K562 (cell line): ENCODE results near the gene SLC5A2.

Experiments used
- CBFB ChIP-seq: sonication (generic); formaldehyde crosslinking; IDR thresholded peaks from 2 replicates; pipeline ENCODE4 v1.4.0; 2020; ENCODE audit warnings: mild to moderate bottlenecking, missing genetic modification reagents
- CREB1 ChIP-seq, 2 experiments: sonication (generic) in 1 of 2; formaldehyde crosslinking in 1 of 2; IDR thresholded peaks; 2 replicates each; pipeline versions ENCODE4 v1.6.1 to v1.8.0; 2012 to 2022; ENCODE audit warnings: inconsistent platforms in 1 of 2, mild to moderate bottlenecking in 1 of 2, missing genetic modification reagents in 1 of 2, moderate library complexity in 1 of 2
- ELF4 ChIP-seq: fragments of 450-650 bp; formaldehyde crosslinking; IDR thresholded peaks from 2 replicates; pipeline ENCODE4 v1.4.0; 2022; ENCODE audit warnings: missing genetic modification characterization
- HDAC2 ChIP-seq: fragments of 450-650 bp; IDR thresholded peaks from 2 replicates; pipeline ENCODE4 v1.6.1; 2016; ENCODE audit warnings: mild to moderate bottlenecking
- HNRNPH1 ChIP-seq: fragments of 200-400 bp; formaldehyde crosslinking; optimal IDR thresholded peaks from 2 replicates; pipeline ENCODE3; 2017; ENCODE audit warnings: low read depth, mild to moderate bottlenecking, low read length, moderate library complexity
- MYBL2 ChIP-seq, 2 experiments: fragments of 450-650 bp in 1 of 2; sonication (generic) in 1 of 2; formaldehyde crosslinking in 1 of 2; IDR thresholded peaks; 2 replicates each; pipeline versions ENCODE4 v1.6.1 to v1.8.1; 2017 to 2022; ENCODE audit warnings: borderline replicate concordance in 1 of 2, inconsistent platforms in 1 of 2, low read depth in 1 of 2, mild to moderate bottlenecking in 1 of 2, missing genetic modification reagents in 1 of 2, moderate library complexity in 1 of 2
- RAD21 ChIP-seq, 2 experiments: fragments of 250-450 bp in 1 of 2; fragments of 450-650 bp in 1 of 2; sonication (Bioruptor Pico) in 1 of 2; formaldehyde crosslinking in 1 of 2; IDR thresholded peaks in 1 of 2; conservative IDR thresholded peaks in 1 of 2; 2 replicates each; pipeline versions ENCODE4 v1.4.0 to v1.8.0; 2020 to 2022; ENCODE audit warnings: mild to moderate bottlenecking in 2 of 2, moderate library complexity in 1 of 2
- ZBTB7A ChIP-seq: IDR thresholded peaks from 2 replicates; pipeline ENCODE4 v1.6.1; 2011; ENCODE audit warnings: low read depth, mild to moderate bottlenecking, low read length, moderate library complexity, borderline replicate concordance; ENCODE audit not compliant: control insufficient read depth
- TF ChIP-seq, protein P1 (sequence below): fragments of 200-800 bp; sonication (Bioruptor generic); IDR thresholded peaks from 2 replicates; pipeline ENCODE4 v1.6.1; 2016; ENCODE audit warnings: missing genetic modification characterization, missing compliant biosample characterization
- TF ChIP-seq, protein P2 (sequence below), 3 experiments: IDR thresholded peaks in 2 of 3; conservative IDR thresholded peaks in 1 of 3; 2 replicates each; pipeline ENCODE4 v1.5.1; 2011 to 2012; ENCODE audit warnings: low read length in 3 of 3, mild to moderate bottlenecking in 3 of 3, control low read depth in 2 of 3, improper control_type of control experiment in 1 of 3, inconsistent platforms in 1 of 3, low read depth in 1 of 3, mixed read lengths in 1 of 3, moderate library complexity in 1 of 3; ENCODE audit not compliant: insufficient read depth in 2 of 3
- TF ChIP-seq, protein P3 (sequence below), 2 experiments: fragments of 450-650 bp; formaldehyde crosslinking in 1 of 2; IDR thresholded peaks; 2 replicates each; pipeline versions ENCODE4 v1.4.0 to v1.6.1; 2014 to 2020; ENCODE audit warnings: mild to moderate bottlenecking in 2 of 2, borderline replicate concordance in 1 of 2, low read depth in 1 of 2

DNA sequence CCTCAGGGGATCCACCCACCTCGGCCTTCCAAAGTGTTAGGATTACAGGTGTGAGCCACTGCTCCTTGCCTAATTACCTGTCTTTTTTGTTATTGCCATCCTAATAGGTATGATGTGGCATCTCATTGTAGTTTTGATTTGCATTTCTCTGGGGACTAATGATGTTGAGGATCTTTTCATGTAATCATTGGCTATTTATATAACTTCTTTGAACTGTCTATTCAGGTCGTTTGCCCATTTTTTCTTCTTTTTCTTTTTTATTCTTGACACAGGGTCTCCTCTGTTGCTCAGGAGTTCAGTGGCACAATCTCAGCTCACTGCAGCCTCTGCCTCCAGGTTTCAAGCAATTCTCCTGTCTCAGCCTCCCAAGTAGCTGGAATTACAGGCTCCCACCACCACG lies 12.3 kb upstream of the SLC5A2 start:
- TF ChIP-seq CBFB (CRISPR knock-in tag) (no peak), MYBL2 (IDR thresholded peaks at IDR 0.05; ENCODE audit: low read depth) (no peak), MYBL2 (CRISPR knock-in tag; IDR thresholded peaks at IDR 0.05; ENCODE audit: borderline replicate concordance) (no peak), ZBTB7A (no peak), HDAC2 (no peak), ELF4 (CRISPR knock-in tag) (no peak), CREB1 (IDR thresholded peaks at IDR 0.05) (no peak), CREB1 (CRISPR knock-in tag; IDR thresholded peaks at IDR 0.05) (no peak), HNRNPH1 (no peak), RAD21 (CRISPR knock-in tag; conservative IDR thresholded peaks at IDR 0.05 in 1 of 2, IDR thresholded peaks at IDR 0.05 in 1 of 2) (no peak)
- TF ChIP-seq, protein P1, sequence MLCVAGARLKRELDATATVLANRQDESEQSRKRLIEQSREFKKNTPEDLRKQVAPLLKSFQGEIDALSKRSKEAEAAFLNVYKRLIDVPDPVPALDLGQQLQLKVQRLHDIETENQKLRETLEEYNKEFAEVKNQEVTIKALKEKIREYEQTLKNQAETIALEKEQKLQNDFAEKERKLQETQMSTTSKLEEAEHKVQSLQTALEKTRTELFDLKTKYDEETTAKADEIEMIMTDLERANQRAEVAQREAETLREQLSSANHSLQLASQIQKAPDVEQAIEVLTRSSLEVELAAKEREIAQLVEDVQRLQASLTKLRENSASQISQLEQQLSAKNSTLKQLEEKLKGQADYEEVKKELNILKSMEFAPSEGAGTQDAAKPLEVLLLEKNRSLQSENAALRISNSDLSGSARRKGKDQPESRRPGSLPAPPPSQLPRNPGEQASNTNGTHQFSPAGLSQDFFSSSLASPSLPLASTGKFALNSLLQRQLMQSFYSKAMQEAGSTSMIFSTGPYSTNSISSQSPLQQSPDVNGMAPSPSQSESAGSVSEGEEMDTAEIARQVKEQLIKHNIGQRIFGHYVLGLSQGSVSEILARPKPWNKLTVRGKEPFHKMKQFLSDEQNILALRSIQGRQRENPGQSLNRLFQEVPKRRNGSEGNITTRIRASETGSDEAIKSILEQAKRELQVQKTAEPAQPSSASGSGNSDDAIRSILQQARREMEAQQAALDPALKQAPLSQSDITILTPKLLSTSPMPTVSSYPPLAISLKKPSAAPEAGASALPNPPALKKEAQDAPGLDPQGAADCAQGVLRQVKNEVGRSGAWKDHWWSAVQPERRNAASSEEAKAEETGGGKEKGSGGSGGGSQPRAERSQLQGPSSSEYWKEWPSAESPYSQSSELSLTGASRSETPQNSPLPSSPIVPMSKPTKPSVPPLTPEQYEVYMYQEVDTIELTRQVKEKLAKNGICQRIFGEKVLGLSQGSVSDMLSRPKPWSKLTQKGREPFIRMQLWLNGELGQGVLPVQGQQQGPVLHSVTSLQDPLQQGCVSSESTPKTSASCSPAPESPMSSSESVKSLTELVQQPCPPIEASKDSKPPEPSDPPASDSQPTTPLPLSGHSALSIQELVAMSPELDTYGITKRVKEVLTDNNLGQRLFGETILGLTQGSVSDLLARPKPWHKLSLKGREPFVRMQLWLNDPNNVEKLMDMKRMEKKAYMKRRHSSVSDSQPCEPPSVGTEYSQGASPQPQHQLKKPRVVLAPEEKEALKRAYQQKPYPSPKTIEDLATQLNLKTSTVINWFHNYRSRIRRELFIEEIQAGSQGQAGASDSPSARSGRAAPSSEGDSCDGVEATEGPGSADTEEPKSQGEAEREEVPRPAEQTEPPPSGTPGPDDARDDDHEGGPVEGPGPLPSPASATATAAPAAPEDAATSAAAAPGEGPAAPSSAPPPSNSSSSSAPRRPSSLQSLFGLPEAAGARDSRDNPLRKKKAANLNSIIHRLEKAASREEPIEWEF (CRISPR knock-in tag) = no peak
- TF ChIP-seq, protein P2, sequence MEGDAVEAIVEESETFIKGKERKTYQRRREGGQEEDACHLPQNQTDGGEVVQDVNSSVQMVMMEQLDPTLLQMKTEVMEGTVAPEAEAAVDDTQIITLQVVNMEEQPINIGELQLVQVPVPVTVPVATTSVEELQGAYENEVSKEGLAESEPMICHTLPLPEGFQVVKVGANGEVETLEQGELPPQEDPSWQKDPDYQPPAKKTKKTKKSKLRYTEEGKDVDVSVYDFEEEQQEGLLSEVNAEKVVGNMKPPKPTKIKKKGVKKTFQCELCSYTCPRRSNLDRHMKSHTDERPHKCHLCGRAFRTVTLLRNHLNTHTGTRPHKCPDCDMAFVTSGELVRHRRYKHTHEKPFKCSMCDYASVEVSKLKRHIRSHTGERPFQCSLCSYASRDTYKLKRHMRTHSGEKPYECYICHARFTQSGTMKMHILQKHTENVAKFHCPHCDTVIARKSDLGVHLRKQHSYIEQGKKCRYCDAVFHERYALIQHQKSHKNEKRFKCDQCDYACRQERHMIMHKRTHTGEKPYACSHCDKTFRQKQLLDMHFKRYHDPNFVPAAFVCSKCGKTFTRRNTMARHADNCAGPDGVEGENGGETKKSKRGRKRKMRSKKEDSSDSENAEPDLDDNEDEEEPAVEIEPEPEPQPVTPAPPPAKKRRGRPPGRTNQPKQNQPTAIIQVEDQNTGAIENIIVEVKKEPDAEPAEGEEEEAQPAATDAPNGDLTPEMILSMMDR (IDR thresholded peaks at IDR 0.05 in 2 of 3, conservative IDR thresholded peaks at IDR 0.05 in 1 of 3; ENCODE audit: insufficient read depth in 2 of 3, low read depth in 1 of 3, low read length in 3 of 3) = no peak
- TF ChIP-seq, protein P3, sequence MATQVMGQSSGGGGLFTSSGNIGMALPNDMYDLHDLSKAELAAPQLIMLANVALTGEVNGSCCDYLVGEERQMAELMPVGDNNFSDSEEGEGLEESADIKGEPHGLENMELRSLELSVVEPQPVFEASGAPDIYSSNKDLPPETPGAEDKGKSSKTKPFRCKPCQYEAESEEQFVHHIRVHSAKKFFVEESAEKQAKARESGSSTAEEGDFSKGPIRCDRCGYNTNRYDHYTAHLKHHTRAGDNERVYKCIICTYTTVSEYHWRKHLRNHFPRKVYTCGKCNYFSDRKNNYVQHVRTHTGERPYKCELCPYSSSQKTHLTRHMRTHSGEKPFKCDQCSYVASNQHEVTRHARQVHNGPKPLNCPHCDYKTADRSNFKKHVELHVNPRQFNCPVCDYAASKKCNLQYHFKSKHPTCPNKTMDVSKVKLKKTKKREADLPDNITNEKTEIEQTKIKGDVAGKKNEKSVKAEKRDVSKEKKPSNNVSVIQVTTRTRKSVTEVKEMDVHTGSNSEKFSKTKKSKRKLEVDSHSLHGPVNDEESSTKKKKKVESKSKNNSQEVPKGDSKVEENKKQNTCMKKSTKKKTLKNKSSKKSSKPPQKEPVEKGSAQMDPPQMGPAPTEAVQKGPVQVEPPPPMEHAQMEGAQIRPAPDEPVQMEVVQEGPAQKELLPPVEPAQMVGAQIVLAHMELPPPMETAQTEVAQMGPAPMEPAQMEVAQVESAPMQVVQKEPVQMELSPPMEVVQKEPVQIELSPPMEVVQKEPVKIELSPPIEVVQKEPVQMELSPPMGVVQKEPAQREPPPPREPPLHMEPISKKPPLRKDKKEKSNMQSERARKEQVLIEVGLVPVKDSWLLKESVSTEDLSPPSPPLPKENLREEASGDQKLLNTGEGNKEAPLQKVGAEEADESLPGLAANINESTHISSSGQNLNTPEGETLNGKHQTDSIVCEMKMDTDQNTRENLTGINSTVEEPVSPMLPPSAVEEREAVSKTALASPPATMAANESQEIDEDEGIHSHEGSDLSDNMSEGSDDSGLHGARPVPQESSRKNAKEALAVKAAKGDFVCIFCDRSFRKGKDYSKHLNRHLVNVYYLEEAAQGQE (IDR thresholded peaks at IDR 0.05; ENCODE audit: borderline replicate concordance) = no peak
- TF ChIP-seq, protein P3 (CRISPR knock-in tag; IDR thresholded peaks at IDR 0.05; ENCODE audit: low read depth) = no peak
